GM18508 (cell line): ENCODE data around the gene CLTB.
"Not testable (repeated sequence)": the region's sequence is repeated elsewhere in the genome, so short reads cannot be mapped to it uniquely, and the experiment has no call there.

ENCODE experiments used
- ATAC-seq: cut with Tn5 transposase; IDR thresholded peaks from one replicate; pipeline ENCODE4 v1.9.1; 2021; ENCODE audit warnings: moderate number of reproducible peaks; ENCODE audit not compliant: insufficient read depth, unreplicated experiment

CLTB gene

GRCh38 chr5:176415952-176416924 is at the start of gene CLTB:
CLTB (minus strand) TSS chr5:176416539; CDS start chr5:176416363, 176 bp downstream.
- ATAC-seq, result peak; percentile 69

DNA sequence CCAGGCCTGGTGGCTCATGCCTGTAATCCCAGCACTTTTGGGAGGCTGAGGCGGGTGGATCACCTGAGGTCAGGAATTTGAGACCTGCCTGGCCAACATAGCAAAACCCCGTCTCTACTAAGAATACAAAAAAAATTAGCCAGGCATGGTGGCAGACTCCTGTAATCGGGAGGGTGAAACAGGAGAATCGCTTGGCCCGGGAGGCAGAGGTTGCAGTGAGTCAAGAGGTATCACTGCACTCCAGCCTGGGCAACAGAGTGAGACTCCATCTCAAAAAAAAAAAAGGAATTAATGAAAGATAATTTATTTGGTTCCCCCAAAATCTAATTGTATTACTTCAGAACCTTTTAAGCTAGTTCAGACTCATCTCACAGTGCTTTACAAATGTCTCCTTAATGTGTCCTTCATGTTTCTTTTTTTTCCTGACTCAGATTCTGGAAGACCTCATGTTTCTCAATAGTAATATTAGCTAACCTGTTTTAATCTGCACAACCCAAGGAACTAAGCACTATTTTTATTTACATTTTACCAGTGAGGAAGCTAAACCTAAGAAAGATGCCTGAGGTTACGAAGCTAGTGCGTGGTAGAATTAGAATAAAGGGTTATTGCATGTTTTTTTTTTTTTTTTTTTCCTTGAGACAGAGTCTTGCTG is 46.9 kb upstream of the CLTB start:
- ATAC-seq, result no peak

DNA sequence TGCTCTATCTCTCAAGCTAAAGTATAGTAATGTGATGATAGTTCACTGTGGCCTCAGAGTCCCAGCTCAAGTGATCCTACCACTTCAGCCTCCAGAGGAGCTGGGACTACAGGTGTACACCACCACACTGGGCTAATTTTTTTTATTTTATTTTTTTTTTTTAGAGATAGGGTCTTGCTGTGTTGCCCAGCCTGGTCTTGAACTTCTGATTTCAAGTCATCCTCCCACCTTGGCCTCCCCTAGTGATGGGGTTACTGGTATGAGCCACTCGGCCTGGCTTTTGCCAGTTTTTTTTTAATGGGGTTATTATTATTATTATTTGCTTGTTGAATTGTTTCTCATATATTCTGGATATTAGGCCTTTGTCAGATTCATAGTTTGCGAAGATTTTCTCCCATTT is 45.0 kb upstream of the CLTB start:
- no peak for ATAC-seq

- no peak for ATAC-seq
Measured at GRCh38 chr5:176458904-176459561, 42.7 kb upstream of the CLTB start.

GRCh38 chr5:176454724-176455394 is 38.5 kb upstream of the CLTB start:
- no peak for ATAC-seq

GRCh38 chr5:176450077-176450476 is 33.7 kb upstream of the CLTB start:
- no peak for ATAC-seq

DNA sequence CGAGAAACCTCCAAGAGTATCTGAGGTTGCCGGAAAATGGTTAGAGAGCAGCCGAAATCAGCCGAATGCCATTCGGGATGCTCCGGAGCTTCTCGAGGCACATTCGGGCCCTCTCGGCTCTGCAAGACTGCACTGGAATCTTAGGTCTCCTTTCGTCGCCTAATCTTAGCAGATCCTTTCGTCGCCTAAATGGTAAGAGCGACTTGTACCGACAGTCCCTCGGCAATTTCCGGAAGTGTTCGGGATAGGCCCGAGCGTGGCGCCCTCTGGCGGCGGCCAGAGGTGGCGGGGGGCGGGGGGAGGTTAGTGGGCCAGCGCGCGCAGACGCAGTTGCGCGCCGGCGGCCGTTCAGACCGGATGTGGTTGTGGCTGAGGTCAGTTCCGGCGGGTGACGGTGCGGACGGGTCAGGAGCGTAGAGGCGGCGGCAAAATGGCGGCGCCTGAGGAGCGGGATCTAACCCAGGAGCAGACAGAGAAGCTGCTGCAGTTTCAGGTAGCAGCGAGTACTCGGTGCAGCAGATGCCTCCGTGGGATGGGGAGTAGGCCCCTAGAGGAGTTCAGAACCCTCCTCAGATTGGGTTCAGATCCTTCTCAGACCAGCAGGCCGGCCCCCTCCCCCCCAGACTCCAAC is 31.8 kb upstream of the CLTB start, which contains the start of gene FAF2:
Gene FAF2, plus strand, starts transcription at position 408 of the 631 bp plus-strand sequence. Its CDS starts 23 bp downstream, at position 431.
- peak; percentile 86 for ATAC-seq

DNA sequence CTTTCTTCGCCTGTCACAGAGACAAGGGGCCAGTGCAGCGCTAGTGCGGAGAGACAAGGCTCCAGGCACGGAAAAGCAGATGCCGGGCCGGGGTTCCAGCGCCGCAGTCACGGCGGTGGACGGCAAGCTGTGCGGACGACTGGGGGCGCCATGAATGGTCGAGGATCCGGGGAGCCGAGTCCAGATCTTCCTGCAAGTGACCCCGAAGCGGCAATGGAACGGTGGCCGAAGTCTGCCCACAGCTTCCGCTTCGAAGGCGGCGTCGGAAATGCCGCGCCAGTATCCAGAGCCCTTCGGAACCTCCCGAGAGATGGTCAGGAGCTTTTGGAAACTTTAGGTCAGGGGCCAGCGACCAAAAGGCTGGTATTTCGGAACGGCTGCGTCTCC is 31.2 kb upstream of the CLTB start:
- ATAC-seq, result peak; percentile 9

- ATAC-seq, result no peak
Measured at GRCh38 chr5:176446884-176447590, 30.7 kb upstream of the CLTB start.

GRCh38 chr5:176446028-176446665 is 29.8 kb upstream of the CLTB start:
- ATAC-seq, result no peak

- ATAC-seq, result no peak
Measured at GRCh38 chr5:176444742-176445141, 28.4 kb upstream of the CLTB start.

- ATAC-seq, result not testable (repeated sequence)
Measured at GRCh38 chr5:176442911-176443310, 26.6 kb upstream of the CLTB start.

DNA sequence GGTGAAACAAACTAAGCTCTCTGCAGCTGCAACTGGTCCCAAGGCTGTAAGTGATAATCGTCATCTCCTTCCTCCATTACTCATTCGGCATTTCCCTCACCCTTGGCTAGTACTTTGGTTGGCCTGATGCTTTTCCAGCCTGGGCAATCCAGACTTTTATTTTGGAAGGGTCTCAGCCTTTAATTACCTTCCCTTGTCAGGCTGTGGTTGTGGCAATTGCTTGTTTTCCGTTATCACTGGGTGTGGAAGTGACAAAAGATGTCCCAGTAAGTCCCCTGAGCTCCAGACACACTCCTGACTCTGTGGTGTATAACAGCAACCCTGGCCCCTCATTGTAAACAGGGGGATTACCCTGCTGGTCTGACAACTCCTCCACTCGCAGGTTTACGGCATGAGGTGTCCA is 25.6 kb upstream of the CLTB start:
- ATAC-seq, result no peak

DNA sequence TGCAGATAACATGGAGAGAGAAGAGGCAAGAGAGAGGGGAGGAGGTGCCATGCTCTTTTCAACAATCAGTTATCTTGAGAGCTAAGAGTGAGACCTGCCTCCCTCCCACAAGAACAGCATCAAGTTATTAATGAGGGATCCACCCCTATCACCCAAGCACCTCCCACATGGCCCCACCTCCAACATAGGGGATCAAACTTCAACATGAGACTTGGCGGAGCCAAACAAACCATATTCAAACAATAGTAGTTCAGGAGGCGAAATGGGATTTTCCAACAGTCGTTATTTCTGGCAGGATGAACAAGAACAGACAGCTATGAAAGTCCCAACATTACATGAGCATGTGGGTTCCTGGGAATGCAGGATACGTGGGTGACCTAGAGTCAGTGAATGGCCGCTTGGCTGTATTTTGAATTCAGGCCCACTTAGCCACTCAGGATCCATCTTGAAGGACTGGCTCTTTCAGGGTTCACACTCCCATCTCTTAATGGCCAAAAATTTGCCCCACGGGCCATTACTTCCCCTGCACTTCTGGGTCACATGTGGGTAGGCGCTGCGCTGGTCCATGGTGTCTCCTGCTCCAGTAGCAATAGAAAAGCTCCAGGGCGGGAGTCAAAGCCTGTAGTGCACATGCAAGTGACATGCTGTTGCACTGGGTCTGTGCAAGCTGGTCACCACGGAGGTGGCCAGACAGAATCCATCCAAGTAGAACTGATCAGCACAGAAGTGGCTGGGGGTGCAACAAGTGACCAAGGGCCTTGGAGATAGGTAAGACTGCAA is 24.8 kb upstream of the CLTB start:
- ATAC-seq, result no peak

- ATAC-seq, result no peak
Measured at GRCh38 chr5:176438959-176439757, 22.8 kb upstream of the CLTB start.

GRCh38 chr5:176436656-176437055 is 20.3 kb upstream of the CLTB start:
- no peak for ATAC-seq

- no peak for ATAC-seq
Measured at GRCh38 chr5:176432707-176433106, 16.4 kb upstream of the CLTB start.
